Activated naive CD8-positive, alpha-beta T cell treated with anti-CD3 and anti-CD28 coated beads, Interleukin-2, amount 50 U/mL, for 24 hours (primary cell): Measurements from ENCODE around the gene CDC25C.
A peak's percentile ranks its signal among the peaks of the same experiment; 100 is the strongest.
"Not testable (repeated sequence)": the region's sequence is repeated elsewhere in the genome, so short reads cannot be mapped to it uniquely, and the experiment has no call there.

Experiments used
- ATAC-seq: fragments of 150-1000 bp; cut with Tn5 transposase; one replicate; pipeline ENCODE4 v1.10.0; 2021
- DNase-seq: peaks from one replicate; pipeline ENCODE4 v3.0.0; 2021
- H3K27ac Mint-ChIP-seq: one replicate; pipeline ENCODE4 v1.8.0; 2021; ENCODE audit warnings: mild to moderate bottlenecking, mixed read lengths
- H3K27me3 Mint-ChIP-seq: one replicate; pipeline ENCODE4 v1.8.0; 2021; ENCODE audit warnings: mixed read lengths
- H3K36me3 Mint-ChIP-seq: one replicate; pipeline ENCODE4 v1.8.0; 2021; ENCODE audit warnings: low read depth, mixed read lengths
- H3K4me1 Mint-ChIP-seq: one replicate; pipeline ENCODE4 v1.8.0; 2021; ENCODE audit warnings: mixed read lengths
- H3K4me3 Mint-ChIP-seq: one replicate; pipeline ENCODE4 v1.8.0; 2021; ENCODE audit warnings: mild to moderate bottlenecking, moderate library complexity, mixed read lengths
- H3K9me3 Mint-ChIP-seq: one replicate; pipeline ENCODE4 v1.8.0; 2021; ENCODE audit warnings: mixed read lengths

Gene CDC25C

DNA sequence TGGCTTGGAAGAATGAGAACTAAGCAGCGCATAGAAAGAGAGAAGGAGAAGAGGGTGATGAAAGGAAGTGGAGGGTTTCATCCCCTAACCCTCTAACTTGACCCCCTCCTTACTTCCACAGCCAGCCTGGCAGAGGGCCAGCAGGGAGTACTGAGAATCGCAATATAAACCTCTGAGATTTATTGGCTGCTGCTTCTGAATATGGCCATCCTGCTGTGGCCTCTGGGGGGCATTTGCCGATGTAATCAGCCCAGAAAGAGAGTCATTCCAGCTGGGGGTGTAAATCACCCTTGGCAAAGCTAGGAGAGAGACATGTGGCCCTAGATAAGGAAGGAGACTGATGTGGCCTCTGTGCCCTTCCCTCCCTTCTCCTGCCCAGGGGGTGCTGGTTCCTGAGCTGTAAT lies 56.2 kb downstream of the CDC25C start:
- H3K27ac Mint-ChIP-seq = no peak overlapping the region
- no peaks in the 10 kb centered on the region for H3K9me3 Mint-ChIP-seq
- H3K27me3 Mint-ChIP-seq = peaks cover 36% of the 10 kb centered on the region
- DNase-seq = no peak
- H3K4me1 Mint-ChIP-seq = peaks cover 9% of the 10 kb centered on the region
- no peak for ATAC-seq
- H3K36me3 Mint-ChIP-seq = no peaks in the 10 kb centered on the region
- H3K4me3 Mint-ChIP-seq = no peak overlapping the region

DNA sequence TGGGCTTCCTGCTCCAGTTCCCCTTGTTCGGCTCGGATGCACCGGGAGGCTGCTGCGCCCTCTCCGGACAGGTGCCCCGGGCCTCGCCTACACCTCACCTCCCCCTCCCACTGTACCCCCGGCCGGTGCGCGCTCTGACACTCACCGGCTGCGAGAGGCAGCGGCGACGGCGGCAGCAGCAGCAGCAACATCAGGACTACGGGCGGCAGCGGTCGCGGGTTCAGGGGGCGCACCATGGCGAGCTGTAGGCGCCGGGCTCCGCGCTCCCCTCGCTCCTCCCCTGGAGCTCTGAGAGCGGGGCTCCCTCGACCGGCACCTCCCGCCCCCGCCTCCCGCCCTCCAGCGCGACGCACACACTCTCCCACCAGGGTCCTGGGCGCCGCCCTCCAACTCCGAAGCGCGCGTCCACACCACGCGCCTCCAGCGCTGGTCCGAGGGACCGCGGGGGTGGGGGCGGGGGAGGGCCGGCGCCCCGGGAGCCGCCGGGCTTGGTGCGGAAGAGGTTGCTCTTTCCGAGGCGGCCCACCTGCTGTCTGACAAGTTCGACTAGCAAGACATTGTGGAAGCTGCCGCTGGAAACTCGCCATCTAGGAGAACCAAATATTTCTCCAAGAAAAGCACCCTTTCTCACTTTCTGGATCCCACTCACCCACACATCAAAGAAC lies 57.3 kb downstream of the CDC25C start, which contains the start of gene GFRA3:
Gene GFRA3, minus strand, starts transcription at position 433 of the 665 bp plus-strand sequence. Its CDS starts 197 bp downstream, at position 236.
- DNase-seq (peak; percentile 14), ATAC-seq (peak; percentile 55)
- Mint-ChIP-seq H3K36me3 (no peaks in the 10 kb centered on the region), H3K27ac (peak within 1 kb of the TSS; percentile 62), H3K4me1 (peaks cover 9% of the 10 kb centered on the region), H3K27me3 (peaks cover 38% of the 10 kb centered on the region), H3K4me3 (peak within 1 kb of the TSS; percentile 78), H3K9me3 (no peaks in the 10 kb centered on the region)

- Mint-ChIP-seq H3K4me1 (peaks cover 9% of the 10 kb centered on the region), H3K27ac (no peak overlapping the region), H3K9me3 (no peaks in the 10 kb centered on the region), H3K27me3 (peaks cover 40% of the 10 kb centered on the region), H3K4me3 (peak overlapping the region; percentile 38), H3K36me3 (no peaks in the 10 kb centered on the region)
- DNase-seq (no peak), ATAC-seq (no peak)
Observed at GRCh38 chr5:138273834-138274188, 57.8 kb downstream of the CDC25C start.

GRCh38 chr5:138272681-138273080 lies 58.9 kb downstream of the CDC25C start:
- ATAC-seq (no peak), DNase-seq (no peak)
- no peaks in the 10 kb centered on the region for H3K36me3 Mint-ChIP-seq
- H3K27me3 Mint-ChIP-seq = peaks cover 40% of the 10 kb centered on the region
- H3K9me3 Mint-ChIP-seq = no peaks in the 10 kb centered on the region
- H3K4me1 Mint-ChIP-seq = peaks cover 9% of the 10 kb centered on the region
- no peak overlapping the region for H3K27ac Mint-ChIP-seq
- H3K4me3 Mint-ChIP-seq = no peak overlapping the region

GRCh38 chr5:138271281-138271680 lies 60.3 kb downstream of the CDC25C start:
- Mint-ChIP-seq H3K4me1 (peaks cover 9% of the 10 kb centered on the region), H3K27me3 (peaks cover 41% of the 10 kb centered on the region), H3K36me3 (no peaks in the 10 kb centered on the region), H3K27ac (no peak overlapping the region), H3K4me3 (no peak overlapping the region), H3K9me3 (no peaks in the 10 kb centered on the region)
- ATAC-seq = no peak
- DNase-seq = no peak

- H3K4me3 Mint-ChIP-seq = no peak overlapping the region
- ATAC-seq (no peak), DNase-seq (no peak)
- H3K4me1 Mint-ChIP-seq = peaks cover 3% of the 10 kb centered on the region
- no peaks in the 10 kb centered on the region for H3K9me3 Mint-ChIP-seq
- no peak overlapping the region for H3K27ac Mint-ChIP-seq
- no peaks in the 10 kb centered on the region for H3K36me3 Mint-ChIP-seq
- peaks cover 7% of the 10 kb centered on the region for H3K27me3 Mint-ChIP-seq
Observed at GRCh38 chr5:138264183-138264582, 67.4 kb downstream of the CDC25C start.

- H3K9me3 Mint-ChIP-seq = no peaks in the 10 kb centered on the region
- H3K36me3 Mint-ChIP-seq = no peaks in the 10 kb centered on the region
- DNase-seq (no peak), ATAC-seq (peak; percentile 80)
- H3K4me1 Mint-ChIP-seq = peaks cover 3% of the 10 kb centered on the region
- H3K27me3 Mint-ChIP-seq = peaks cover 5% of the 10 kb centered on the region
- H3K27ac Mint-ChIP-seq = no peak overlapping the region
- H3K4me3 Mint-ChIP-seq = no peak overlapping the region
Observed at GRCh38 chr5:138263581-138263980, 68.0 kb downstream of the CDC25C start.

- no peaks in the 10 kb centered on the region for H3K27me3 Mint-ChIP-seq
- ATAC-seq (no peak), DNase-seq (no peak)
- no peaks in the 10 kb centered on the region for H3K9me3 Mint-ChIP-seq
- no peak overlapping the region for H3K4me3 Mint-ChIP-seq
- H3K4me1 Mint-ChIP-seq = peaks cover 3% of the 10 kb centered on the region
- no peaks in the 10 kb centered on the region for H3K36me3 Mint-ChIP-seq
- H3K27ac Mint-ChIP-seq = no peak overlapping the region
Observed at GRCh38 chr5:138258704-138259292, 72.8 kb downstream of the CDC25C start.

GRCh38 chr5:138257583-138257982 lies 74.0 kb downstream of the CDC25C start:
- DNase-seq = no peak
- H3K9me3 Mint-ChIP-seq = no peaks in the 10 kb centered on the region
- ATAC-seq = no peak
- H3K27ac Mint-ChIP-seq = no peak overlapping the region
- no peak overlapping the region for H3K4me3 Mint-ChIP-seq
- no peaks in the 10 kb centered on the region for H3K4me1 Mint-ChIP-seq
- no peaks in the 10 kb centered on the region for H3K36me3 Mint-ChIP-seq
- H3K27me3 Mint-ChIP-seq = no peaks in the 10 kb centered on the region

DNA sequence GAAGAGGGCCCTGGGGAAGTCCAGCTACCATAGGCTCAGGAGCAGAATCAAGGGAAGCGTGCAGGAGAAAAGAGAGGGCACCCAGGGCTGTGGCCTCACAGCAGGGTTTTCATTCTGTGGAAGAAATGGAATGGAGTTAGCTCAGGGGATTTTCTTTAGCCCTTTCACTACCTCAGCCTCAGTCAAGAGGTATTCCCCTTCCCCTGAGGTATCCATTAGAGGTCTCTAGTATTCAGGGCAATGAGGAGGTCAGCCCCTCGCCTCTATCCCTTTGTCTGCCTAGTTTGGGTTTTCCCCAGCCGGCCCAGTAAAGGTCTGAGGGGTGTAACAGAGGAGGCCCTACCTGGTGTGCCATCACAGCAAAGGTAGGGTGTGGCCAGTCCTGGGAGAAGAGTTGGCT lies 78.7 kb downstream of the CDC25C start:
- Mint-ChIP-seq H3K9me3 (no peaks in the 10 kb centered on the region), H3K27me3 (peaks cover 2% of the 10 kb centered on the region), H3K27ac (no peak overlapping the region), H3K4me1 (no peaks in the 10 kb centered on the region), H3K36me3 (no peaks in the 10 kb centered on the region), H3K4me3 (no peak overlapping the region)
- ATAC-seq (no peak), DNase-seq (no peak)

GRCh38 chr5:138247800-138248199 lies 83.8 kb downstream of the CDC25C start:
- not testable (repeated sequence) for H3K36me3 Mint-ChIP-seq, H3K9me3 Mint-ChIP-seq, H3K4me1 Mint-ChIP-seq, ATAC-seq, H3K27ac Mint-ChIP-seq, H3K4me3 Mint-ChIP-seq, DNase-seq
- peaks cover 17% of the 10 kb centered on the region for H3K27me3 Mint-ChIP-seq

DNA sequence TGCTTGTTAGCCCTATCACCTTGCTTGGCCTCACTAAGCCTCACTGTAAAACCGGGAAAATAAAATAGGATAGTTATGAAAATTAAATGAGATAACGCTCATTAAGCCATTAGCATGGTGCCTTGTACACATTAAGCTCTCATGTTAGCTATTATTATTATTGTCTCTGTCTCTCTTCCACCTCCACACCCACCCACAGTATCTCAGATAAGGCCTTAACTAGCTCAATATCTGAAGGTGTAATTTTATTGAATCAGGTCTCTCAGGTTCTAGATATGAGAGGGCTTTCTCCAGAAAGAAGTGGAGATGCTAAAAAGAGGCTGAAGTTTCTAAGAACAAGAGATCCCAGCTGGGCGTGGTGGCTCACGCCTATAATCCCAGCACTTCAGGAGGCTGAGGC lies 84.8 kb downstream of the CDC25C start:
- H3K27ac Mint-ChIP-seq = no peak overlapping the region
- H3K9me3 Mint-ChIP-seq = no peaks in the 10 kb centered on the region
- H3K4me1 Mint-ChIP-seq = no peaks in the 10 kb centered on the region
- DNase-seq (no peak), ATAC-seq (no peak)
- no peak overlapping the region for H3K4me3 Mint-ChIP-seq
- peaks cover 23% of the 10 kb centered on the region for H3K27me3 Mint-ChIP-seq
- no peaks in the 10 kb centered on the region for H3K36me3 Mint-ChIP-seq

DNA sequence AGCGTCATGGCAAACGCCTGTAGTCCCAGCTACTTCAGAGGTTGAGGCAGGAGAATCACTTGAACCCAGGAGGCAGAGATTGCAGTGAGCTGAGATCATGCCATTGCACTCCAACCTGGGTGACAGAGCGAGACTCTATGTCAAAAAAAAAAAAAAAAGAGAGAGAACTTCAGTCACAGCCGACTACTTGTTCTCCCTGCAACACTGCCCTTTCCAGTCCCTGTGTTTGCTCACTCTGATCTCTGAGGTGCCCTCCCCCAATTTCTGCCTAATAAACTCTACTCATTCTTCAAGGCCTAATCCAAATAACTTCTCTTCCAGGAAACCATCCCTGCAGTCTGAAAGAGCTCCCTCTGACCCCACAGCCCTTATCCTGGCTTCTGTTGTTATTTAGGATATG lies 85.3 kb downstream of the CDC25C start:
- H3K4me1 Mint-ChIP-seq = peaks cover 3% of the 10 kb centered on the region
- H3K4me3 Mint-ChIP-seq = no peak overlapping the region
- ATAC-seq (no peak), DNase-seq (no peak)
- no peak overlapping the region for H3K27ac Mint-ChIP-seq
- H3K36me3 Mint-ChIP-seq = no peaks in the 10 kb centered on the region
- no peaks in the 10 kb centered on the region for H3K9me3 Mint-ChIP-seq
- H3K27me3 Mint-ChIP-seq = peaks cover 26% of the 10 kb centered on the region

DNA sequence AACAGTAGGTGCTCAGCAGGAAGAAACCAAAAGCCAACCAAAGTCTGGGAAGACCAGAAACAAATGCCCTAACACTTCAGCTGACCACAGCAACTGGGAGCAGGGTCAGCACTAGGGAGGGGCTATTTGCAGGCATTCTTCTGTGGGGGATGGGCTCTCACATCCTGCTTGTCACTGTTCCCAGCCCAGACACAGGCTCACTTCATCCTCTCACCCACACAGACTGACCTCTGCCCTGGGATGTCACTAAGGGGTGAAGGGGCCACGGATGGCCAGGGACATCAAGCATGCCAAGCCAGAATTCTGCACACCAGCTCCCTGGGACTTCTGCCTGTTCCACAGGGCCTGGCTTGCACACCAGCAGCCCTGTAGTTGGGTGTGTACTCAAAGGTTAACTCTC lies 85.9 kb downstream of the CDC25C start:
- ATAC-seq = no peak
- Mint-ChIP-seq H3K9me3 (no peaks in the 10 kb centered on the region), H3K36me3 (no peaks in the 10 kb centered on the region), H3K27ac (no peak overlapping the region), H3K4me1 (peaks cover 9% of the 10 kb centered on the region), H3K27me3 (peaks cover 32% of the 10 kb centered on the region), H3K4me3 (no peak overlapping the region)
- no peak for DNase-seq

GRCh38 chr5:138243794-138244193 lies 87.8 kb downstream of the CDC25C start:
- Mint-ChIP-seq H3K27me3 (peaks cover 43% of the 10 kb centered on the region), H3K9me3 (no peaks in the 10 kb centered on the region), H3K36me3 (no peaks in the 10 kb centered on the region), H3K4me1 (peaks cover 12% of the 10 kb centered on the region), H3K27ac (no peak overlapping the region), H3K4me3 (no peak overlapping the region)
- ATAC-seq = no peak
- no peak for DNase-seq
